Adrenal gland (tissue), 12 donors: Measurements from ENCODE around the gene COA1. TPM values are rescaled to one million over a fixed set of nuclear protein-coding genes. Genes with fewer than 3 reads are reported as not detected.

Source experiments
- DNase-seq, 7 donors: peaks; one replicate each; pipeline ENCODE4 v3.0.0-alpha.2; 2019 to 2020
- H3K27ac ChIP-seq, 5 donors: fragments of 200-600 bp; sonication (generic) in 4 of 5; 1 replicate in 3 of 5; 2 replicates in 2 of 5; pipeline versions ENCODE4 v1.5.1 to v1.8.0; 2016 to 2020; ENCODE audit warnings: mild to moderate bottlenecking in 1 of 5
- H3K27me3 ChIP-seq: fragments of 200-600 bp; 2 replicates; pipeline ENCODE4 v1.8.0; 2021
- H3K36me3 ChIP-seq, 2 donors: fragments of 200-600 bp; replicated peaks in 1 of 2; 1 replicate in 1 of 2; 2 replicates in 1 of 2; pipeline versions ENCODE4 v1.5.1 to v1.8.0; 2018 to 2022
- H3K4me1 ChIP-seq, 2 donors: fragments of 200-600 bp; replicated peaks in 1 of 2; 1 replicate in 1 of 2; 2 replicates in 1 of 2; pipeline versions ENCODE4 v1.5.1 to v1.8.0; 2018 to 2021
- H3K4me3 ChIP-seq, 4 donors: fragments of 200-600 bp; sonication (generic) in 3 of 4; one replicate each; pipeline ENCODE4 v1.5.1; 2016 to 2018
- H3K9me3 ChIP-seq, 3 donors: fragments of 200-600 bp; sonication (generic) in 1 of 3; replicated peaks in 1 of 3; 1 replicate in 2 of 3; 2 replicates in 1 of 3; pipeline versions ENCODE4 v1.5.1 to v1.8.0; 2016 to 2021
- CTCF ChIP-seq, 6 experiments: fragments of 450-650 bp in 4 of 6; fragments of 200-600 bp in 2 of 6; sonication (generic) in 1 of 6; IDR thresholded peaks; 1 replicate in 5 of 6; 2 replicates in 1 of 6; pipeline versions ENCODE4 v1.5.1 to v1.8.0; 2016 to 2021; ENCODE audit warnings: antibody characterized with exemption in 6 of 6, mild to moderate bottlenecking in 2 of 6, moderate library complexity in 1 of 6
- POLR2A ChIP-seq, 2 donors: fragments of 450-650 bp; IDR thresholded peaks; one replicate each; pipeline ENCODE4 v1.6.1; 2017; ENCODE audit warnings: antibody characterized with exemption in 2 of 2, mild to moderate bottlenecking in 2 of 2, moderate library complexity in 1 of 2
- WGBS, 4 donors: extraction: QIAGEN DNeasy Blood & Tissue Kit in 2 of 4; methylation state at CpG; one replicate each; pipeline versions ENCODE4 v1.1.5 to v1.1.7; 2013 to 2017; 5-methylcytosine and 5-hydroxymethylcytosine counted together
- intact Hi-C, 2 donors: fragments of 100-400 bp; cut with DNase I; formaldehyde crosslinking; loops; one replicate each; pipeline versions ENCODE4 v1.14.1 to v1.15.0; 2022 to 2023
- polyA plus RNA-seq, 3 donors: library from polyadenylated mRNA; stranded (reverse); fragments of 200-250 nt in 2 of 3; fragments of 350-450 nt in 1 of 3; fragmentation: Illumina TruSeq in 1 of 3; extraction: RNeasy Lipid Tissue Mini Kit (QIAGEN cat#74804) in 1 of 3; gene quantifications; one replicate each; pipeline ENCODE4 v1.2.3, GENCODE V29; 2013 to 2014
- total RNA-seq, 9 donors: library from RNA; depleted of rRNA in 4 of 9; stranded (reverse); fragments of >200 nt in 4 of 9; fragments of 120-200 nt in 1 of 9; fragmentation: NEBNext Ultra II Directional in 1 of 9; extraction: Animal tissue kit (Norgen Biotek cat#: 25700) in 1 of 9; gene quantifications; one replicate each; pipeline versions ENCODE4 v1.1.0 to v1.2.4, GENCODE V29; 2013 to 2023
- donor health status: healthy with polysubstance abuse.
- donor health status: Bipolar disorder and iron deficiency.
- donor health status: DM: yes; HTN: yes; CAD: no.
- donor health status: DM: no; HTN: no; CAD: no.
- donor health status: DM: no; HTN: no; CAD: no.
- donor health status: DM: yes; HTN: yes; CAD: no.

The COA1 gene
- total and polyA plus RNA-seq, 12 donors, result 19.0 to 60.0 (median 40.2) TPM

GRCh38 chr7:43771573-43771972 lies 42.2 kb upstream of the COA1 start:
- DNase-seq, result peak in 2 of 7 donors; percentile 6 to 18
- H3K27me3 ChIP-seq, result no peaks in the 10 kb centered on the region
- intact Hi-C loops, result no loop called here
- no peak for TF ChIP-seq CTCF (IDR thresholded peaks at IDR 0.05)
- no peak for TF ChIP-seq POLR2A (IDR thresholded peaks at IDR 0.05)
- no peaks in the 10 kb centered on the region for H3K9me3 ChIP-seq
- H3K27ac ChIP-seq, result no peak overlapping the region
- no peak overlapping the region for H3K4me3 ChIP-seq
- 79 to 92% (median 84%) methylated on average over 3 of the region's 3 CpGs for WGBS, 4 donors
- H3K36me3 ChIP-seq, result peaks cover 0 to 10% of the 10 kb centered on the region in 2 donors
- no peaks in the 10 kb centered on the region for H3K4me1 ChIP-seq

- Histone ChIP-seq H3K36me3 (peaks cover 0 to 10% of the 10 kb centered on the region in 2 donors), H3K27me3 (no peaks in the 10 kb centered on the region), H3K4me1 (no peaks in the 10 kb centered on the region), H3K27ac (no peak overlapping the region), H3K4me3 (no peak overlapping the region), H3K9me3 (no peaks in the 10 kb centered on the region)
- peak in 2 of 7 donors; percentile 7 to 18 for DNase-seq
- 70 to 77% (median 76%) methylated on average over 3 of the region's 3 CpGs for WGBS, 4 donors
- TF ChIP-seq POLR2A (IDR thresholded peaks at IDR 0.05) (no peak), CTCF (IDR thresholded peaks at IDR 0.05) (no peak)
- intact Hi-C loops, result no loop called here
These were observed 41.8 kb upstream of the COA1 start for GRCh38 chr7:43771128-43771527.

- DNase-seq, result peak in 1 of 7 donors; percentile 21
- peaks cover 0 to 5% of the 10 kb centered on the region in 2 donors for H3K4me1 ChIP-seq
- TF ChIP-seq CTCF (IDR thresholded peaks at IDR 0.05), result no peak
- no peak for TF ChIP-seq POLR2A (IDR thresholded peaks at IDR 0.05)
- H3K9me3 ChIP-seq, result no peaks in the 10 kb centered on the region
- H3K27ac ChIP-seq, result no peak overlapping the region
- intact Hi-C loops, result no loop called here
- peaks cover 0 to 10% of the 10 kb centered on the region in 2 donors for H3K36me3 ChIP-seq
- H3K4me3 ChIP-seq, result no peak overlapping the region
- H3K27me3 ChIP-seq, result no peaks in the 10 kb centered on the region
- WGBS, 4 donors, result 72 to 84% (median 78%) methylated on average over 10 of the region's 10 CpGs
These were observed 40.6 kb upstream of the COA1 start for GRCh38 chr7:43769791-43770465.

- WGBS, 4 donors, result 83 to 92% (median 86%) methylated on average over 5 of the region's 5 CpGs
- H3K4me3 ChIP-seq, result no peak overlapping the region
- TF ChIP-seq POLR2A (IDR thresholded peaks at IDR 0.05) (no peak), CTCF (IDR thresholded peaks at IDR 0.05) (no peak)
- no peaks in the 10 kb centered on the region for H3K9me3 ChIP-seq
- peaks cover 0 to 10% of the 10 kb centered on the region in 2 donors for H3K36me3 ChIP-seq
- H3K27me3 ChIP-seq, result no peaks in the 10 kb centered on the region
- H3K4me1 ChIP-seq, result peaks cover 0 to 8% of the 10 kb centered on the region in 2 donors
- peak in 1 of 7 donors; percentile 5 for DNase-seq
- H3K27ac ChIP-seq, result no peak overlapping the region
- intact Hi-C loops, result no loop called here
These were observed 40.0 kb upstream of the COA1 start for GRCh38 chr7:43769281-43769680.
